GM23338 (cell line): ENCODE results near the gene KLF9. TPM values are rescaled to one million over a fixed set of nuclear protein-coding genes. Genes with fewer than 3 reads are reported as not detected.

Experiments used
- ATAC-seq: fragments of 200-7000 bp; cut with Tn5 transposase; 3 replicates; pipeline ENCODE4 v1.9.1; 2020
- DNase-seq: peaks from one replicate; pipeline ENCODE4 v3.0.0-alpha.2; 2015; ENCODE audit warnings: low spot score
- H2AFZ ChIP-seq: fragments of 200-600 bp; sonication (generic); 2 replicates; pipeline ENCODE4 v1.8.0; 2016; ENCODE audit warnings: antibody characterized with exemption, mild to moderate bottlenecking, moderate library complexity
- H3F3A ChIP-seq: fragments of 200-600 bp; sonication (generic); replicated peaks from 2 replicates; pipeline ENCODE4 v1.8.0; 2017; ENCODE audit warnings: antibody characterized with exemption, mixed run types, low read depth
- H3K27ac ChIP-seq: fragments of 200-600 bp; sonication (generic); 2 replicates; pipeline ENCODE4 v1.6.1; 2016; ENCODE audit warnings: low read depth
- H3K27me3 ChIP-seq: fragments of 200-600 bp; sonication (generic); 2 replicates; pipeline ENCODE4 v1.8.0; 2016; ENCODE audit warnings: mild to moderate bottlenecking, mixed run types, moderate library complexity; ENCODE audit not compliant: insufficient read depth
- H3K36me3 ChIP-seq: fragments of 200-600 bp; sonication (generic); 2 replicates; pipeline ENCODE4 v1.8.0; 2016; ENCODE audit warnings: mild to moderate bottlenecking; ENCODE audit not compliant: insufficient read depth
- H3K4me1 ChIP-seq: fragments of 200-600 bp; sonication (generic); 2 replicates; pipeline ENCODE4 v1.8.0; 2016; ENCODE audit warnings: mild to moderate bottlenecking, moderate library complexity; ENCODE audit not compliant: insufficient read depth
- H3K4me2 ChIP-seq: fragments of 200-600 bp; sonication (generic); 2 replicates; pipeline ENCODE4 v1.7.1; 2017; ENCODE audit warnings: mixed run types
- H3K4me3 ChIP-seq: fragments of 200-600 bp; sonication (generic); 2 replicates; pipeline ENCODE4 v1.6.1; 2016; ENCODE audit warnings: mixed run types
- H3K79me2 ChIP-seq: fragments of 200-600 bp; sonication (generic); replicated peaks from 2 replicates; pipeline ENCODE4 v1.8.0; 2017; ENCODE audit warnings: mild to moderate bottlenecking; ENCODE audit not compliant: insufficient read depth
- H3K9me2 ChIP-seq: fragments of 200-600 bp; sonication (generic); 2 replicates; pipeline ENCODE4 v1.8.0; 2017; ENCODE audit not compliant: insufficient read depth
- H4K20me1 ChIP-seq: fragments of 200-600 bp; sonication (generic); replicated peaks from 2 replicates; pipeline ENCODE4 v1.8.0; 2017; ENCODE audit warnings: mild to moderate bottlenecking; ENCODE audit not compliant: insufficient read depth
- H3K27ac Mint-ChIP-seq: 2 replicates; pipeline ENCODE4 v1.8.0; 2020; ENCODE audit warnings: inconsistent platforms, mild to moderate bottlenecking, moderate library complexity, mixed read lengths
- H3K27me3 Mint-ChIP-seq: 3 replicates; pipeline ENCODE4 v1.8.0; 2022; ENCODE audit warnings: low read depth, mild to moderate bottlenecking, moderate library complexity, mixed read lengths, inconsistent platforms; ENCODE audit not compliant: insufficient read depth, poor library complexity
- H3K36me3 Mint-ChIP-seq: 3 replicates; pipeline ENCODE4 v1.8.0; 2021; ENCODE audit warnings: low read depth, mild to moderate bottlenecking, inconsistent platforms, moderate library complexity, mixed read lengths
- H3K4me1 Mint-ChIP-seq: 3 replicates; pipeline ENCODE4 v1.8.0; 2020; ENCODE audit warnings: mild to moderate bottlenecking, inconsistent platforms, mixed read lengths
- H3K4me3 Mint-ChIP-seq: 3 replicates; pipeline ENCODE4 v1.8.0; 2021; ENCODE audit warnings: moderate library complexity, mild to moderate bottlenecking, inconsistent platforms, mixed read lengths
- H3K9me3 Mint-ChIP-seq: 3 replicates; pipeline ENCODE4 v1.8.0; 2020; ENCODE audit warnings: moderate library complexity, mild to moderate bottlenecking, inconsistent platforms, mixed read lengths
- CREB1 ChIP-seq: fragments of 250-450 bp; sonication (Bioruptor Pico); IDR thresholded peaks from 2 replicates; pipeline ENCODE4 v1.5.0; 2020; ENCODE audit warnings: low read depth, mild to moderate bottlenecking, moderate library complexity
- CTCF ChIP-seq, 2 experiments: fragments of 200-600 bp in 1 of 2; sonication (generic) in 1 of 2; conservative IDR thresholded peaks; 2 replicates each; pipeline versions ENCODE4 v1.5.1 to v1.6.1; 2016 to 2017; ENCODE audit warnings: antibody characterized with exemption in 2 of 2, low read depth in 2 of 2, mild to moderate bottlenecking in 2 of 2, moderate library complexity in 1 of 2
- ETS1 ChIP-seq: IDR thresholded peaks from 2 replicates; pipeline ENCODE4 v1.6.1; 2016; ENCODE audit warnings: antibody characterized with exemption
- EZH2 ChIP-seq: fragments of 200-600 bp; sonication (generic); IDR thresholded peaks from one replicate; pipeline ENCODE4 v1.8.0; 2017; ENCODE audit warnings: antibody characterized with exemption, mild to moderate bottlenecking, low read depth; ENCODE audit not compliant: unreplicated experiment
- EZH2phosphoT487 ChIP-seq: fragments of 200-600 bp; sonication (generic); IDR thresholded peaks from one replicate; pipeline ENCODE4 v1.8.1; 2018; ENCODE audit warnings: antibody characterized with exemption; ENCODE audit not compliant: unreplicated experiment
- JUNB ChIP-seq: IDR thresholded peaks from one replicate; pipeline ENCODE4 v1.6.1; 2016; ENCODE audit warnings: antibody characterized with exemption; ENCODE audit not compliant: unreplicated experiment
- POLR2AphosphoS5 ChIP-seq: IDR thresholded peaks from 2 replicates; pipeline ENCODE4 v1.6.1; 2016; ENCODE audit warnings: antibody characterized with exemption, low read depth
- STAT1 ChIP-seq: IDR thresholded peaks from one replicate; pipeline ENCODE4 v1.6.1; 2016; ENCODE audit warnings: antibody characterized with exemption; ENCODE audit not compliant: unreplicated experiment
- ZNF114 ChIP-seq: fragments of 250-450 bp; sonication (Bioruptor Pico); IDR thresholded peaks from 2 replicates; pipeline ENCODE4 v1.5.0; 2020; ENCODE audit warnings: mild to moderate bottlenecking, moderate library complexity
- ZNF331 ChIP-seq: fragments of 250-450 bp; sonication (Bioruptor Pico); IDR thresholded peaks from 2 replicates; pipeline ENCODE4 v1.5.0; 2020; ENCODE audit warnings: low read depth, mild to moderate bottlenecking, moderate library complexity
- ZNF462 ChIP-seq: fragments of 250-450 bp; sonication (Bioruptor Pico); IDR thresholded peaks from 2 replicates; pipeline ENCODE4 v1.5.0; 2020; ENCODE audit warnings: mild to moderate bottlenecking, moderate library complexity
- polyA plus RNA-seq: library from polyadenylated mRNA; unstranded; fragments of >200 nt; fragmentation: Nextera tagmentation; extraction: Ambion mirVana; gene quantifications from 2 replicates; pipeline ENCODE4 v1.2.1, GENCODE V29; 2016
- total RNA-seq: library from RNA; depleted of rRNA; stranded (reverse); fragments of >200 nt; shearing (Covaris generic); gene quantifications from 2 replicates; pipeline ENCODE4 v1.2.3, GENCODE V29; 2014

Gene KLF9
- total and polyA plus RNA-seq, 2 experiments from 2014 or later = 0.58 to 1.5 TPM

GRCh38 chr9:70455993-70456704, 41.7 kb upstream of the KLF9 start:
- ATAC-seq = no peak
- H3K4me1 Mint-ChIP-seq = no peaks in the 10 kb centered on the region
- H3K27ac Mint-ChIP-seq = no peak overlapping the region
- no peak overlapping the region for H3K4me3 ChIP-seq
- H4K20me1 ChIP-seq = no peaks in the 10 kb centered on the region
- no peaks in the 10 kb centered on the region for H3F3A ChIP-seq
- TF ChIP-seq ZNF114 (CRISPR knock-in tag) = no peak
- H3K4me2 ChIP-seq = no peak overlapping the region
- DNase-seq = no peak
- H3K9me3 Mint-ChIP-seq = no peaks in the 10 kb centered on the region
- H3K4me1 ChIP-seq = no peaks in the 10 kb centered on the region
- no peaks in the 10 kb centered on the region for H3K36me3 Mint-ChIP-seq
- no peak overlapping the region for H3K4me3 Mint-ChIP-seq
- H3K27me3 ChIP-seq = no peaks in the 10 kb centered on the region
- no peaks in the 10 kb centered on the region for H3K79me2 ChIP-seq
- peak overlapping the region; percentile 86 for H2AFZ ChIP-seq
- H3K27me3 Mint-ChIP-seq = peaks cover 1% of the 10 kb centered on the region
- H3K27ac ChIP-seq = no peak overlapping the region
- H3K36me3 ChIP-seq = no peaks in the 10 kb centered on the region; the same call in 1 of the 2 replicates
- H3K9me2 ChIP-seq = peaks cover 3% of the 10 kb centered on the region; the same call in 1 of the 2 replicates

- H3K36me3 Mint-ChIP-seq = no peaks in the 10 kb centered on the region
- Histone ChIP-seq H4K20me1 (no peaks in the 10 kb centered on the region), H3K79me2 (no peaks in the 10 kb centered on the region), H3K27ac (no peak overlapping the region), H3K4me3 (no peak overlapping the region), H3K36me3 (no peaks in the 10 kb centered on the region), H3K4me1 (peaks cover 4% of the 10 kb centered on the region), H2AFZ (no peak overlapping the region), H3K27me3 (no peaks in the 10 kb centered on the region), H3K4me2 (no peak overlapping the region), H3F3A (no peaks in the 10 kb centered on the region), H3K9me2 (peaks cover under 1% of the 10 kb centered on the region; the same call in 1 of the 2 replicates)
- H3K4me1 Mint-ChIP-seq = no peaks in the 10 kb centered on the region; the same call in 2 of the 3 replicates
- H3K27me3 Mint-ChIP-seq = peaks cover 2% of the 10 kb centered on the region
- no peak for DNase-seq
- no peak overlapping the region for H3K27ac Mint-ChIP-seq
- no peak for ATAC-seq
- no peak overlapping the region for H3K4me3 Mint-ChIP-seq
- no peaks in the 10 kb centered on the region for H3K9me3 Mint-ChIP-seq
- TF ChIP-seq STAT1 (no peak), ZNF331 (CRISPR knock-in tag) (no peak), ETS1 (no peak), ZNF114 (CRISPR knock-in tag) (no peak), CREB1 (CRISPR knock-in tag) (no peak), ZNF462 (CRISPR knock-in tag) (no peak), EZH2 (no peak), JUNB (no peak), EZH2phosphoT487 (no peak), CTCF (conservative IDR thresholded peaks at IDR 0.05; ENCODE audit: low read depth in 2 of 2) (no peak), POLR2AphosphoS5 (no peak)
Observed at GRCh38 chr9:70452365-70452764, 37.9 kb upstream of the KLF9 start.
